Testis (tissue), 2 donors: ENCODE measurements around the gene LMBRD1.

ENCODE experiments used
- POLR2A ChIP-seq: fragments of 450-650 bp; IDR thresholded peaks from one replicate; pipeline ENCODE4 v1.6.1; 2017; ENCODE audit warnings: antibody characterized with exemption, mild to moderate bottlenecking, moderate library complexity
- TF ChIP-seq, protein P1 (sequence below), 3 experiments: fragments of 450-650 bp in 2 of 3; fragments of 200-600 bp in 1 of 3; sonication (generic) in 1 of 3; IDR thresholded peaks; one replicate each; pipeline ENCODE4 v1.5.1; 2016 to 2019; ENCODE audit warnings: antibody characterized with exemption in 3 of 3, mild to moderate bottlenecking in 2 of 3, moderate library complexity in 1 of 3

DNA sequence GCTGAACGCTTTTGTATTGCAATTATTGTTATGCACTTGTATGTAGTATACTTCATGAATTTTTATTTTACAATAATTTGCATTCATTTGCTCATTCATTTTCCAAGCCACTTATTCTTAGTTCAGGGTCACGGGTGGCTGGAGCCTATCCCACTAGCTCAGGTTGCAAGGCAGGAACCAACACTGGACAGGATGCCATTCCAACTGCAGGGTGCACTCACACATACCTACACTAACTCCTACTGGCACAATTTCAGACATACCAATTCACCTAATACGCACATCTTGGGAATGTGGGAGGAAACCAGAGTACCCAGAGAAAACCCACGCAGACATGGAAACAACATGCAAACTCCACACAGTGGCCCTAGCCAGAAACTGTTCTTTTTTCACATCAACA, 61.8 kb downstream of the LMBRD1 start:
- TF ChIP-seq, protein P1, sequence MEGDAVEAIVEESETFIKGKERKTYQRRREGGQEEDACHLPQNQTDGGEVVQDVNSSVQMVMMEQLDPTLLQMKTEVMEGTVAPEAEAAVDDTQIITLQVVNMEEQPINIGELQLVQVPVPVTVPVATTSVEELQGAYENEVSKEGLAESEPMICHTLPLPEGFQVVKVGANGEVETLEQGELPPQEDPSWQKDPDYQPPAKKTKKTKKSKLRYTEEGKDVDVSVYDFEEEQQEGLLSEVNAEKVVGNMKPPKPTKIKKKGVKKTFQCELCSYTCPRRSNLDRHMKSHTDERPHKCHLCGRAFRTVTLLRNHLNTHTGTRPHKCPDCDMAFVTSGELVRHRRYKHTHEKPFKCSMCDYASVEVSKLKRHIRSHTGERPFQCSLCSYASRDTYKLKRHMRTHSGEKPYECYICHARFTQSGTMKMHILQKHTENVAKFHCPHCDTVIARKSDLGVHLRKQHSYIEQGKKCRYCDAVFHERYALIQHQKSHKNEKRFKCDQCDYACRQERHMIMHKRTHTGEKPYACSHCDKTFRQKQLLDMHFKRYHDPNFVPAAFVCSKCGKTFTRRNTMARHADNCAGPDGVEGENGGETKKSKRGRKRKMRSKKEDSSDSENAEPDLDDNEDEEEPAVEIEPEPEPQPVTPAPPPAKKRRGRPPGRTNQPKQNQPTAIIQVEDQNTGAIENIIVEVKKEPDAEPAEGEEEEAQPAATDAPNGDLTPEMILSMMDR (IDR thresholded peaks at IDR 0.05) = no peak
- no peak for TF ChIP-seq POLR2A
